Measurements from ENCODE around the gene ATP5F1A. TPM values are rescaled to one million over a fixed set of nuclear protein-coding genes. Genes with fewer than 3 reads are reported as not detected.

ATP5F1A gene
- total and polyA plus RNA-seq, 2 donors (not counting 3 experiments of a cell fraction or from before 2014, with no cell fraction given), result 405 to 585 TPM

- intact Hi-C loops (cut with micrococcal nuclease), result loop anchor here (2.0 to 10.0 kb wide), 2 partner anchors 58 to 62 kb away; no protein-coding TSS in a partner anchor
- no peak for FAIRE-seq
- CTCF ChIA-PET, result no interaction called here
Measured at GRCh38 chr18:46062781-46063180, 35.3 kb downstream of the ATP5F1A start.

More at GRCh38 chr18:46062781-46063180, 35.3 kb downstream of the ATP5F1A start:
- DNase-seq (ENCODE audit: low read depth, low spot score), result no peak
- H3K9ac ChIP-seq (replicated peaks; ENCODE audit: extremely low read depth, insufficient read depth, low read length), result no peak overlapping the region
- H3K9me1 ChIP-seq (replicated peaks; ENCODE audit: control insufficient read depth, extremely low read depth, insufficient read depth, low read length), result no peaks in the 10 kb centered on the region
- H3K4me2 ChIP-seq (ENCODE audit: insufficient read depth, low read length), result no peak overlapping the region
- dilution Hi-C loops (cut with MboI; ENCODE audit: extremely low pct_ligation_motif_present, low sequenced_read_pairs), result no loop called here
- H3K4me3 ChIP-seq (replicated peaks in 1 of 3; ENCODE audit: insufficient read depth in 1 of 3, low read depth in 1 of 3, low read length in 3 of 3), result no peak overlapping the region
- no peak overlapping the region for H3K27ac ChIP-seq (ENCODE audit: insufficient read depth, low read depth, low read length)
- no peak for TF ChIP-seq POLR2AphosphoS5 (IDR thresholded peaks at IDR 0.05; ENCODE audit: insufficient read depth, low read depth, low read length)
- TF ChIP-seq MYC (IDR thresholded peaks at IDR 0.05; ENCODE audit: low read depth, low read length), result no peak
- no peak for TF ChIP-seq POLR2A (IDR thresholded peaks at IDR 0.05; ENCODE audit: low read depth, low read length)
- no peak for TF ChIP-seq MAX (IDR thresholded peaks at IDR 0.05; ENCODE audit: insufficient read depth, insufficient read length)
- no peak for TF ChIP-seq FOS (IDR thresholded peaks at IDR 0.05; ENCODE audit: borderline replicate concordance, insufficient read depth, low read length)
- TF ChIP-seq EZH2 (IDR thresholded peaks at IDR 0.05; ENCODE audit: borderline replicate concordance, low read depth, low read length, severe bottlenecking), result no peak
- no peak for TF ChIP-seq GATA2 (IDR thresholded peaks at IDR 0.05; ENCODE audit: insufficient read depth, insufficient read length, low read depth, low read length)
- TF ChIP-seq, protein P1, sequence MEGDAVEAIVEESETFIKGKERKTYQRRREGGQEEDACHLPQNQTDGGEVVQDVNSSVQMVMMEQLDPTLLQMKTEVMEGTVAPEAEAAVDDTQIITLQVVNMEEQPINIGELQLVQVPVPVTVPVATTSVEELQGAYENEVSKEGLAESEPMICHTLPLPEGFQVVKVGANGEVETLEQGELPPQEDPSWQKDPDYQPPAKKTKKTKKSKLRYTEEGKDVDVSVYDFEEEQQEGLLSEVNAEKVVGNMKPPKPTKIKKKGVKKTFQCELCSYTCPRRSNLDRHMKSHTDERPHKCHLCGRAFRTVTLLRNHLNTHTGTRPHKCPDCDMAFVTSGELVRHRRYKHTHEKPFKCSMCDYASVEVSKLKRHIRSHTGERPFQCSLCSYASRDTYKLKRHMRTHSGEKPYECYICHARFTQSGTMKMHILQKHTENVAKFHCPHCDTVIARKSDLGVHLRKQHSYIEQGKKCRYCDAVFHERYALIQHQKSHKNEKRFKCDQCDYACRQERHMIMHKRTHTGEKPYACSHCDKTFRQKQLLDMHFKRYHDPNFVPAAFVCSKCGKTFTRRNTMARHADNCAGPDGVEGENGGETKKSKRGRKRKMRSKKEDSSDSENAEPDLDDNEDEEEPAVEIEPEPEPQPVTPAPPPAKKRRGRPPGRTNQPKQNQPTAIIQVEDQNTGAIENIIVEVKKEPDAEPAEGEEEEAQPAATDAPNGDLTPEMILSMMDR (IDR thresholded peaks at IDR 0.05; ENCODE audit: extremely low read depth in 1 of 2, insufficient read depth in 1 of 2, low read depth in 1 of 2, low read length in 2 of 2), result no peak
- no peak for TF ChIP-seq JUN (IDR thresholded peaks at IDR 0.05; ENCODE audit: borderline replicate concordance, insufficient read depth, insufficient read length, low read depth)
- no TSS peak for BruUV-seq (replicated peaks)
- POLR2A ChIA-PET, result no interaction called here
- H3K79me2 ChIP-seq (ENCODE audit: control insufficient read depth, insufficient read depth, low read length), result no peaks in the 10 kb centered on the region
- no peaks in the 10 kb centered on the region for H3K4me1 ChIP-seq (ENCODE audit: control insufficient read depth, extremely low read depth, insufficient read depth, low read length)
- H3K27me3 ChIP-seq (ENCODE audit: control insufficient read depth in 2 of 2, insufficient read depth in 2 of 2, low read length in 2 of 2), result no peaks in the 10 kb centered on the region
- H4K20me1 ChIP-seq (replicated peaks; ENCODE audit: control insufficient read depth, extremely low read depth, insufficient read depth, low read length), result no peaks in the 10 kb centered on the region
- H3K36me3 ChIP-seq (ENCODE audit: control insufficient read depth in 2 of 2, extremely low read depth in 1 of 2, insufficient read depth in 2 of 2, low read length in 2 of 2), result no peaks in the 10 kb centered on the region
- H2AFZ ChIP-seq (ENCODE audit: low read depth, low read length), result no peak overlapping the region
- no peaks in the 10 kb centered on the region for H3K9me3 ChIP-seq (replicated peaks; ENCODE audit: control insufficient read depth, insufficient read depth, low read length)
